GM12891 (cell line): ENCODE results near the gene HEXD.

ENCODE experiments used
- PAX5 ChIP-seq: IDR thresholded peaks from 2 replicates; pipeline ENCODE4 v1.6.1; 2011; ENCODE audit warnings: low read length, moderate library complexity, mild to moderate bottlenecking; ENCODE audit not compliant: insufficient read depth, severe bottlenecking
- POLR2A ChIP-seq: IDR thresholded peaks from 2 replicates; pipeline ENCODE4 v1.6.1; 2011; ENCODE audit warnings: low read depth, low read length, control low read depth
- POLR2AphosphoS5 ChIP-seq: IDR thresholded peaks from 2 replicates; pipeline ENCODE4 v1.6.1; 2011; ENCODE audit warnings: low read depth, low read length, control low read depth
- SPI1 ChIP-seq: IDR thresholded peaks from 2 replicates; pipeline ENCODE4 v1.6.1; 2011; ENCODE audit warnings: low read depth, low read length, control low read depth

GRCh38 chr17:82410014-82410716, 8.0 kb upstream of the HEXD start:
- TF ChIP-seq POLR2A: no peak
- TF ChIP-seq SPI1: no peak
- no peak for TF ChIP-seq POLR2AphosphoS5
- TF ChIP-seq PAX5: no peak
